Prostate gland (tissue), 2 donors: ENCODE results near the gene JARID2.

Experiments
- CTCF ChIP-seq, 4 experiments: fragments of 200-600 bp in 2 of 4; fragments of 450-650 bp in 2 of 4; sonication (generic) in 2 of 4; IDR thresholded peaks; 1 replicate in 3 of 4; 2 replicates in 1 of 4; pipeline ENCODE4 v1.5.1; 2016 to 2019; ENCODE audit warnings: antibody characterized with exemption in 4 of 4, mild to moderate bottlenecking in 2 of 4, moderate library complexity in 2 of 4
- POLR2A ChIP-seq: fragments of 450-650 bp; IDR thresholded peaks from one replicate; pipeline ENCODE4 v1.6.1; 2016; ENCODE audit warnings: antibody characterized with exemption, mild to moderate bottlenecking
- POLR2AphosphoS5 ChIP-seq: sonication (generic); formaldehyde crosslinking; IDR thresholded peaks from one replicate; pipeline ENCODE4 v1.6.1; 2017; ENCODE audit warnings: antibody characterized with exemption

DNA sequence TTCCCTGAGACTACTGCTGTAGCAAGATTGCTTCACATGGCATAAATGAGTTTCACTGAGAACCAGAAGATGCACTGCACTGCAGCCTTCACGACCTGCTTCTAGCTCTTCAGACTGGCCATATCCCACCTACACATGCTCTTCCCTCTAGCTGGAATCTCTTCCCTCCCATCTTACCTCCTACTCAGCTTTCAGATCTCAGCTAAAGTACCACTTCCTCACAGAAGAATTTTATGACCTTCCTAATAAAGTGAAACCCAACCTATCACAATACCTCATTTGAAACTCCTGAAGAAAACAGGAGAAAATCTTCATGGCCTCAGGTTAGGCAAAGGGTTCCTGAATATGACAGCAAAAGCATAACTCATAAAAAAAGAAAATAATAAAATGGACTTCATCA, 317.1 kb downstream of the JARID2 start:
- TF ChIP-seq POLR2A (no peak), CTCF (IDR thresholded peaks at IDR 0.05) (no peak), POLR2AphosphoS5 (no peak)
